Measurements from ENCODE around the gene AGBL1. TPM values are rescaled to one million over a fixed set of nuclear protein-coding genes. Genes with fewer than 3 reads are reported as not detected.

AGBL1 gene
- total RNA-seq, 1 experiment from 2014 or later = not detected

GRCh38 chr15:86919581-86919980 lies 839.9 kb downstream of the AGBL1 start:
- no peaks in the 10 kb centered on the region for H3K9me2 ChIP-seq (ENCODE audit: insufficient read depth)
- H3K79me2 ChIP-seq (ENCODE audit: low read depth) = no peaks in the 10 kb centered on the region
- BruUV-seq (replicated peaks) = no TSS peak
- POLR2A ChIA-PET (ENCODE audit: unreplicated experiment) = no interaction called here
- TF ChIP-seq CTCF (conservative IDR thresholded peaks at IDR 0.05) (no peak), EZH2 (IDR thresholded peaks at IDR 0.05; ENCODE audit: low read depth) (no peak)
- intact Hi-C loops (cut with micrococcal nuclease; ENCODE audit: unreplicated experiment) = loop anchor here (5.0 kb wide), 1 partner anchor 1328 kb away; no protein-coding TSS in a partner anchor
- CTCF ChIA-PET = no interaction called here
- no peak overlapping the region for H2AFZ ChIP-seq
- no peaks in the 10 kb centered on the region for H3K36me3 ChIP-seq (ENCODE audit: low read depth)
- H3F3A ChIP-seq (ENCODE audit: insufficient read depth, low read depth) = no peaks in the 10 kb centered on the region
- H3K27me3 ChIP-seq (ENCODE audit: insufficient read depth, low read depth) = no peaks in the 10 kb centered on the region
- H3K9me3 ChIP-seq (ENCODE audit: insufficient read depth, low read depth) = no peaks in the 10 kb centered on the region
- H3K27ac ChIP-seq = no peak overlapping the region
- no peaks in the 10 kb centered on the region; the same call in 1 of the 2 replicates for H4K20me1 ChIP-seq (ENCODE audit: insufficient read depth)
- H3K4me1 ChIP-seq (replicated peaks; ENCODE audit: insufficient read depth) = no peaks in the 10 kb centered on the region
- H3K4me2 ChIP-seq = no peak overlapping the region
- no peak overlapping the region for H3K4me3 ChIP-seq
- DNase-seq = no peak

- intact Hi-C loops (cut with micrococcal nuclease; ENCODE audit: unreplicated experiment) = no loop called here
- BruUV-seq (replicated peaks) = no TSS peak
- Histone ChIP-seq H3K27ac (no peak overlapping the region), H3F3A (ENCODE audit: insufficient read depth, low read depth) (no peaks in the 10 kb centered on the region), H2AFZ (no peak overlapping the region), H3K36me3 (ENCODE audit: low read depth) (no peaks in the 10 kb centered on the region), H3K9me2 (ENCODE audit: insufficient read depth) (no peaks in the 10 kb centered on the region), H3K79me2 (ENCODE audit: low read depth) (no peaks in the 10 kb centered on the region), H3K4me1 (replicated peaks; ENCODE audit: insufficient read depth) (no peaks in the 10 kb centered on the region), H3K4me3 (no peak overlapping the region), H3K9me3 (ENCODE audit: insufficient read depth, low read depth) (no peaks in the 10 kb centered on the region), H3K4me2 (no peak overlapping the region), H3K27me3 (ENCODE audit: insufficient read depth, low read depth) (no peaks in the 10 kb centered on the region), H4K20me1 (ENCODE audit: insufficient read depth) (no peaks in the 10 kb centered on the region)
- CTCF ChIA-PET = no interaction called here
- POLR2A ChIA-PET (ENCODE audit: unreplicated experiment) = no interaction called here
- no peak for DNase-seq
- TF ChIP-seq CTCF (conservative IDR thresholded peaks at IDR 0.05) = no peak
- no peak for TF ChIP-seq EZH2 (IDR thresholded peaks at IDR 0.05; ENCODE audit: low read depth)
Observed at GRCh38 chr15:86929461-86929860, 849.8 kb downstream of the AGBL1 start.

- Histone ChIP-seq H3K27ac (no peak overlapping the region), H4K20me1 (ENCODE audit: insufficient read depth) (no peaks in the 10 kb centered on the region), H2AFZ (no peak overlapping the region), H3K27me3 (ENCODE audit: insufficient read depth, low read depth) (no peaks in the 10 kb centered on the region), H3K9me3 (ENCODE audit: insufficient read depth, low read depth) (no peaks in the 10 kb centered on the region), H3K9me2 (ENCODE audit: insufficient read depth) (no peaks in the 10 kb centered on the region), H3K4me3 (no peak overlapping the region), H3K79me2 (ENCODE audit: low read depth) (no peaks in the 10 kb centered on the region), H3K36me3 (ENCODE audit: low read depth) (no peaks in the 10 kb centered on the region), H3K4me2 (no peak overlapping the region), H3K4me1 (replicated peaks; ENCODE audit: insufficient read depth) (no peaks in the 10 kb centered on the region), H3F3A (ENCODE audit: insufficient read depth, low read depth) (no peaks in the 10 kb centered on the region)
- TF ChIP-seq EZH2 (IDR thresholded peaks at IDR 0.05; ENCODE audit: low read depth) = no peak
- TF ChIP-seq CTCF (conservative IDR thresholded peaks at IDR 0.05) = no peak
- CTCF ChIA-PET = no interaction called here
- intact Hi-C loops (cut with micrococcal nuclease; ENCODE audit: unreplicated experiment) = no loop called here
- no TSS peak for BruUV-seq (replicated peaks)
- POLR2A ChIA-PET (ENCODE audit: unreplicated experiment) = no interaction called here
- DNase-seq = no peak
Observed at GRCh38 chr15:86932456-86932855, 852.8 kb downstream of the AGBL1 start.

All from PC-9 (cell line).